Mesenchymal stem cell (in vitro differentiated cells and primary cell): ENCODE data around the gene RYK.

Source experiments
- DNase-seq: peaks from one replicate; pipeline ENCODE4 v3.0.0-alpha.2; 2013
- H2AFZ ChIP-seq: one replicate; pipeline ENCODE4 v1.6.1; 2013; ENCODE audit warnings: low read depth, mild to moderate bottlenecking, control low read depth, inconsistent platforms, low read length, moderate library complexity
- H2AK5ac ChIP-seq: 2 replicates; pipeline ENCODE4 v1.6.1; 2013; ENCODE audit warnings: low read length, moderate library complexity, mild to moderate bottlenecking, inconsistent platforms; ENCODE audit not compliant: severe bottlenecking
- H2BK120ac ChIP-seq: one replicate; pipeline ENCODE4 v1.6.1; 2013; ENCODE audit warnings: low read depth, mild to moderate bottlenecking, inconsistent platforms, low read length, moderate library complexity
- H2BK12ac ChIP-seq, 2 experiments: one replicate each; pipeline ENCODE4 v1.6.1; 2013; ENCODE audit warnings: inconsistent platforms in 2 of 2, low read length in 2 of 2, mild to moderate bottlenecking in 2 of 2, moderate library complexity in 2 of 2, control low read depth in 1 of 2
- H2BK15ac ChIP-seq: one replicate; pipeline ENCODE4 v1.6.1; 2013; ENCODE audit warnings: mild to moderate bottlenecking, low read depth, inconsistent platforms; ENCODE audit not compliant: poor library complexity, severe bottlenecking
- H2BK5ac ChIP-seq: 2 replicates; pipeline ENCODE4 v1.6.1; 2013; ENCODE audit warnings: low read depth, mild to moderate bottlenecking, low read length, control low read depth, inconsistent platforms; ENCODE audit not compliant: poor library complexity, severe bottlenecking
- H3K14ac ChIP-seq, 2 experiments: one replicate each; pipeline ENCODE4 v1.6.1; 2013; ENCODE audit warnings: inconsistent platforms in 2 of 2, low read length in 2 of 2, control low read depth in 1 of 2, mild to moderate bottlenecking in 1 of 2, moderate library complexity in 1 of 2
- H3K18ac ChIP-seq, 2 experiments: one replicate each; pipeline ENCODE4 v1.6.1; 2013; ENCODE audit warnings: inconsistent platforms in 2 of 2, low read length in 2 of 2, control low read depth in 1 of 2, low read depth in 1 of 2, mild to moderate bottlenecking in 1 of 2
- H3K23ac ChIP-seq, 2 experiments: one replicate each; pipeline ENCODE4 v1.6.1; 2013; ENCODE audit warnings: inconsistent platforms in 2 of 2, low read length in 2 of 2, mild to moderate bottlenecking in 2 of 2, moderate library complexity in 2 of 2, control low read depth in 1 of 2
- H3K27ac ChIP-seq: 2 replicates; pipeline ENCODE4 v1.5.1; 2013; ENCODE audit warnings: mild to moderate bottlenecking, moderate library complexity, low read length, control low read depth, inconsistent platforms; ENCODE audit not compliant: poor library complexity, severe bottlenecking
- H3K27me3 ChIP-seq, 2 experiments: 2 replicates each; pipeline versions ENCODE4 v1.6.1 to v1.7.0; 2013; ENCODE audit warnings: low read length in 2 of 2, mild to moderate bottlenecking in 2 of 2, moderate library complexity in 2 of 2, control low read depth in 1 of 2, inconsistent platforms in 1 of 2; ENCODE audit not compliant: control insufficient read depth in 1 of 2, insufficient read depth in 1 of 2
- H3K36me3 ChIP-seq, 2 experiments: 2 replicates each; pipeline versions ENCODE4 v1.6.1 to v1.7.0; 2013; ENCODE audit warnings: low read length in 2 of 2, control low read depth in 1 of 2, inconsistent platforms in 1 of 2, low read depth in 1 of 2, mild to moderate bottlenecking in 1 of 2; ENCODE audit not compliant: insufficient read depth in 2 of 2, control insufficient read depth in 1 of 2
- H3K4ac ChIP-seq, 2 experiments: one replicate each; pipeline ENCODE4 v1.6.1; 2013; ENCODE audit warnings: inconsistent platforms in 2 of 2, low read length in 2 of 2, mild to moderate bottlenecking in 2 of 2, moderate library complexity in 2 of 2, control low read depth in 1 of 2, low read depth in 1 of 2
- H3K4me1 ChIP-seq: 2 replicates; pipeline ENCODE4 v1.6.1; 2013; ENCODE audit warnings: low read depth, low read length, control low read depth; ENCODE audit not compliant: control insufficient read depth, insufficient read depth
- H3K4me2 ChIP-seq: 2 replicates; pipeline ENCODE4 v1.6.1; 2013; ENCODE audit warnings: low read length, mild to moderate bottlenecking, inconsistent platforms; ENCODE audit not compliant: poor library complexity, severe bottlenecking
- H3K4me3 ChIP-seq, 2 experiments: 2 replicates each; pipeline versions ENCODE4 v1.5.1 to v1.7.0; 2013; ENCODE audit warnings: low read length in 2 of 2, mild to moderate bottlenecking in 2 of 2, control low read depth in 1 of 2, low read depth in 1 of 2; ENCODE audit not compliant: insufficient read depth in 1 of 2
- H3K79me1 ChIP-seq: replicated peaks from 2 replicates; pipeline ENCODE4 v1.6.1; 2013; ENCODE audit warnings: mild to moderate bottlenecking, control low read depth, low read length, inconsistent platforms; ENCODE audit not compliant: poor library complexity, severe bottlenecking
- H3K9ac ChIP-seq: 2 replicates; pipeline ENCODE4 v1.7.0; 2013; ENCODE audit warnings: mild to moderate bottlenecking, low read length, moderate library complexity
- H3K9me3 ChIP-seq: 2 replicates; pipeline ENCODE4 v1.7.0; 2013; ENCODE audit warnings: mild to moderate bottlenecking, low read length; ENCODE audit not compliant: control insufficient read depth
- H4K8ac ChIP-seq: one replicate; pipeline ENCODE4 v1.6.1; 2013; ENCODE audit warnings: inconsistent platforms, mild to moderate bottlenecking, low read length, moderate library complexity
- H4K91ac ChIP-seq: one replicate; pipeline ENCODE4 v1.6.1; 2013; ENCODE audit warnings: mild to moderate bottlenecking, low read length, inconsistent platforms
- WGBS: methylation state at CpG from one replicate; pipeline ENCODE4 v1.1.7; 2013; ENCODE audit warnings: mixed read lengths; 5-methylcytosine and 5-hydroxymethylcytosine counted together

Gene RYK

DNA sequence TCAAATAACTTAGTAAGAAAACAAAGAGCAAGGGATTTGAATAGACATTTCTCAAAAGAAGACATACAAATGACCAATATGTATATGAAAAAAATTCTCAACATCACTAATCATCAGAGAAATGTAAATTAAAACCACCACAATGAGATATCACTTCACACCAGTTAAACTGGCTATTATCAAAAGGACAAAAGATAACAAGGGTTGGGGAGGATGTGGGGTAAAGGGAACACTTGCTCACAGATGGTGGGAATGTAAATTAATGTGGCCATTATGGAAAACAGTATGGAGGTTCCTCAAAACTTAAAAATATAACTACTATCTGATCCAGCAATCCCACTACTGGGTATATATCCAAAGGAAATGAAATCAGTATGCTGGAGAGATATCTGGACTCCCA, 46.0 kb upstream of the RYK start:
- Histone ChIP-seq H3K4ac (no peak overlapping the region), H3K79me1 (no peaks in the 10 kb centered on the region), H3K18ac (no peak overlapping the region), H3K4me1 (no peaks in the 10 kb centered on the region), H3K36me3 (no peaks in the 10 kb centered on the region), H3K27ac (no peak overlapping the region), H3K14ac (no peak overlapping the region), H3K27me3 (no peaks in the 10 kb centered on the region), H2BK5ac (no peak overlapping the region), H2BK120ac (no peak overlapping the region), H4K8ac (no peak overlapping the region), H3K4me2 (no peak overlapping the region), H2AK5ac (no peak overlapping the region), H3K9ac (no peak overlapping the region), H3K9me3 (peaks cover 4% of the 10 kb centered on the region), H3K4me3 (no peak overlapping the region), H3K23ac (no peak overlapping the region), H4K91ac (no peak overlapping the region), H2AFZ (no peak overlapping the region), H2BK12ac (no peak overlapping the region), H2BK15ac (no peak overlapping the region)
- no peak for DNase-seq

DNA sequence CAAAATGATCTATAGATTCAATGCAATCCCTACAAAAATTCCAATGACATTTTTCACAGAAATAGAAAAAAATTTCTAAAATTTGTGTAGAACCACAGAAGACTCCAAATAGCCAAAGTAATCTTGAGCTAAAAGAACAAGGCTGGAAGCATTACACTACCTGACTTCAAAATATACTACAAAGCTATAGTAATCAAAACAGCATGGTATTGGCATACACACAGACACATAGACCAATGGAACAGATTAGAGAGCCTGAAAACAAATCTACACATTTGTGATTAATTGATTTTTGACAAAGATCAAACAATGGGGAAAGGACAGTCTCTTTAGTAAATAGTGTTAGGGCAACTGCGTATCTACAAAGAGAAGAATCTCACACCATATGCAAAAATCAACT, 45.3 kb upstream of the RYK start:
- H3K36me3 ChIP-seq: no peaks in the 10 kb centered on the region
- no peak overlapping the region for H3K18ac ChIP-seq
- no peak overlapping the region for H3K9ac ChIP-seq
- peaks cover 4% of the 10 kb centered on the region for H3K9me3 ChIP-seq
- DNase-seq: no peak
- no peak overlapping the region for H3K4ac ChIP-seq
- H3K27me3 ChIP-seq: no peaks in the 10 kb centered on the region
- no peak overlapping the region for H2BK120ac ChIP-seq
- H3K4me3 ChIP-seq: no peak overlapping the region
- no peak overlapping the region for H4K8ac ChIP-seq
- no peaks in the 10 kb centered on the region for H3K79me1 ChIP-seq
- H2AFZ ChIP-seq: no peak overlapping the region
- no peak overlapping the region for H3K4me2 ChIP-seq
- H2BK5ac ChIP-seq: no peak overlapping the region
- H2BK15ac ChIP-seq: no peak overlapping the region
- H3K23ac ChIP-seq: no peak overlapping the region
- H3K27ac ChIP-seq: no peak overlapping the region
- no peak overlapping the region for H2BK12ac ChIP-seq
- no peak overlapping the region for H3K14ac ChIP-seq
- H4K91ac ChIP-seq: no peak overlapping the region
- WGBS: no CpG with 5 or more reads among the region's 1 CpG
- H2AK5ac ChIP-seq: no peak overlapping the region
- no peaks in the 10 kb centered on the region for H3K4me1 ChIP-seq

- 93% methylated on average over 4 of the region's 5 CpGs for WGBS
- H3K27me3 ChIP-seq: no peaks in the 10 kb centered on the region
- H3K4ac ChIP-seq: no peak overlapping the region
- H3K23ac ChIP-seq: no peak overlapping the region
- H3K18ac ChIP-seq: no peak overlapping the region
- H2BK12ac ChIP-seq: no peak overlapping the region
- H3K4me1 ChIP-seq: no peaks in the 10 kb centered on the region
- no peak overlapping the region for H3K27ac ChIP-seq
- H3K9ac ChIP-seq: no peak overlapping the region
- H4K8ac ChIP-seq: no peak overlapping the region
- no peaks in the 10 kb centered on the region for H3K79me1 ChIP-seq
- H2AK5ac ChIP-seq: no peak overlapping the region
- H2BK5ac ChIP-seq: no peak overlapping the region
- no peak overlapping the region for H2AFZ ChIP-seq
- no peak overlapping the region for H3K4me2 ChIP-seq
- no peak overlapping the region for H2BK15ac ChIP-seq
- no peak overlapping the region for H4K91ac ChIP-seq
- DNase-seq: no peak
- H3K36me3 ChIP-seq: no peaks in the 10 kb centered on the region
- H2BK120ac ChIP-seq: no peak overlapping the region
- H3K4me3 ChIP-seq: no peak overlapping the region
- H3K14ac ChIP-seq: no peak overlapping the region
- peaks cover 4% of the 10 kb centered on the region for H3K9me3 ChIP-seq
Measured at GRCh38 chr3:134294302-134295280, 43.9 kb upstream of the RYK start.

DNA sequence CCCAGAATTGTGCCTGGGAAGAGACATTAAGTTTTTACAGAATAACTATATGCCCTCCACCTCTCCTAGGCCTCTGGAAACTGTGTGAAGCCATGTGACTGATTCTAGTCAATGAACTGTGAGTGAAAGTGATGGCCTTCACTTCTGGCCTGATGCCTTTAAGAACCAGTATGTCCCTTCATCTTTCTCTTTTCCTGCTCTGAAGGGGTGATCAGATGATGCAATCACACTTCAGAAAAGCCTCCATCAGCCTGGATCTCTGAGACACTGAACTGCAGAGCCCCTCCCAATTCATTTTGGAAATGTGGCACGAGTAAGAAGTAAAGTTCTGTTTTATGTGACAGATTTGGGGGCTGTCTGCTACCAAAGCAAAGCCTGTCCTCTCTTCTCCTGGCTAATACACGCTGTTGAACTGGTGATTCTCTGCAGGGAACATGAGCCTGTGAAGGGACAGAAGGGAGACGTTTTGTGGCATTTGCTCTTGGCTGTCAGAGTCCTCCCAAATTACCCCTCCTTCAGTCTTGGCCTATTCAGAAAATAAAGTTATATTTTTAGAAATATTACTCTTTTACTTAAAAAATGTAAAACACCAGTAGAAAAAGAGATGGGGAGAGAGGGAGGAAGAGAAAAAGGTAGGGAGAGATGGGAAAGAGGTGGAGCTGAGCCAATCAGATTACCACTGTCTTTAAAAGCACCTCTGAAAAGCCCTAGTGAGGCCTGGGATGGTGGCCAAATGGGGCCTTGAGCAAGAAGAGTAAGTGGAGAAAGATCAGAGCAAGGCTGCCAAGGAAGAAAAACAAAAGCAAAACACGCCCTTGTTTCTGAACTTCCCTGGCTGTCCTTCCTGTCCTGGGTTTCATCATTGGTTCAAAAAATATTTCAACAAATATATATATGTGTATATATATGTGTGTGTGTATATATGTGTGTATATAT, 40.9 kb upstream of the RYK start:
- Histone ChIP-seq H4K8ac (peak overlapping the region; percentile 52), H2BK120ac (no peak overlapping the region), H2AFZ (peak overlapping the region; percentile 18), H3K9me3 (peaks cover 4% of the 10 kb centered on the region), H3K23ac (no peak overlapping the region), H3K27me3 (no peaks in the 10 kb centered on the region), H2BK5ac (no peak overlapping the region), H3K18ac (peak overlapping the region in 1 of 2 experiments; percentile 64), H3K79me1 (no peaks in the 10 kb centered on the region), H3K14ac (no peak overlapping the region), H2BK15ac (no peak overlapping the region), H2BK12ac (peak overlapping the region in 1 of 2 experiments; percentile 34), H3K4ac (no peak overlapping the region), H3K36me3 (no peaks in the 10 kb centered on the region), H3K9ac (peak overlapping the region; percentile 48), H3K4me2 (no peak overlapping the region), H3K27ac (no peak overlapping the region), H4K91ac (no peak overlapping the region), H2AK5ac (no peak overlapping the region), H3K4me1 (no peaks in the 10 kb centered on the region), H3K4me3 (no peak overlapping the region)
- peak; percentile 68 for DNase-seq
- 80% methylated on average over 1 of the region's 4 CpGs for WGBS
